Fibroblast of lung (primary cell): ENCODE results near the gene CFAP53. TPM values are rescaled to one million over a fixed set of nuclear protein-coding genes. Genes with fewer than 3 reads are reported as not detected.
A peak's percentile ranks its signal among the peaks of the same experiment; 100 is the strongest.

ENCODE experiments used
- DNase-seq, 2 donors: peaks; one replicate each; pipeline versions ENCODE4 v3.0.0 to v3.0.0-alpha.2; 2010; ENCODE audit warnings: low read depth in 2 of 2
- H2AFZ ChIP-seq: 2 replicates; pipeline ENCODE4 v1.5.1; 2012; ENCODE audit warnings: low read length, control low read depth, inconsistent platforms
- H3K27ac ChIP-seq: 2 replicates; pipeline ENCODE4 v1.5.1; 2011; ENCODE audit warnings: low read length, control low read depth; ENCODE audit not compliant: insufficient read depth
- H3K27me3 ChIP-seq: 2 replicates; pipeline ENCODE4 v1.5.1; 2011; ENCODE audit warnings: mild to moderate bottlenecking, low read length; ENCODE audit not compliant: control insufficient read depth, insufficient read depth
- H3K36me3 ChIP-seq: 2 replicates; pipeline ENCODE4 v1.5.1; 2011; ENCODE audit warnings: low read length; ENCODE audit not compliant: control insufficient read depth, insufficient read depth
- H3K4me1 ChIP-seq: 2 replicates; pipeline ENCODE4 v1.5.1; 2011; ENCODE audit warnings: low read length; ENCODE audit not compliant: control insufficient read depth, insufficient read depth; ENCODE audit errors: extremely low read depth
- H3K4me2 ChIP-seq: 2 replicates; pipeline ENCODE4 v1.5.1; 2011; ENCODE audit warnings: low read length, control low read depth; ENCODE audit not compliant: insufficient read depth; ENCODE audit errors: extremely low read depth
- H3K4me3 ChIP-seq, 4 experiments: fragments of 200-600 bp in 1 of 4; sonication (generic) in 1 of 4; replicated peaks in 1 of 4; 2 replicates each; pipeline ENCODE4 v1.5.1; 2011 to 2016; ENCODE audit warnings: low read length in 4 of 4, low read depth in 3 of 4, mild to moderate bottlenecking in 3 of 4, control low read depth in 2 of 4, inconsistent platforms in 1 of 4, mixed read lengths in 1 of 4; ENCODE audit not compliant: insufficient read depth in 1 of 4; ENCODE audit errors: control extremely low read depth in 1 of 4
- H3K79me2 ChIP-seq: 2 replicates; pipeline ENCODE4 v1.5.1; 2012; ENCODE audit warnings: mild to moderate bottlenecking, low read length, inconsistent platforms; ENCODE audit not compliant: control insufficient read depth, insufficient read depth
- H3K9ac ChIP-seq: 2 replicates; pipeline ENCODE4 v1.5.1; 2011; ENCODE audit warnings: mild to moderate bottlenecking, low read length, control low read depth; ENCODE audit not compliant: insufficient read depth
- H3K9me3 ChIP-seq: 2 replicates; pipeline ENCODE4 v1.5.1; 2012; ENCODE audit warnings: low read depth, low read length; ENCODE audit not compliant: control insufficient read depth, insufficient read depth
- H4K20me1 ChIP-seq: 2 replicates; pipeline ENCODE4 v1.5.1; 2011; ENCODE audit warnings: low read length; ENCODE audit not compliant: control insufficient read depth, insufficient read depth; ENCODE audit errors: extremely low read depth
- EZH2 ChIP-seq: IDR thresholded peaks from 2 replicates; pipeline ENCODE4 v1.5.1; 2012; ENCODE audit warnings: low read length, control low read depth, mild to moderate bottlenecking; ENCODE audit errors: missing control alignments
- polyA plus RNA-seq, 2 donors: library from polyadenylated mRNA; depleted of rRNA in 1 of 2; stranded (reverse) in 1 of 2; unstranded in 1 of 2; fragments of >200 nt; gene quantifications; 2 replicates each; pipeline ENCODE4 v1.2.1, GENCODE V29; 2011 to 2012; ENCODE audit warnings: missing spikeins in 1 of 2
- total RNA-seq: library from RNA; depleted of rRNA; stranded (reverse); fragments of >200 nt; gene quantifications from 2 replicates; pipeline ENCODE4 v1.2.1, GENCODE V29; 2014
- TF ChIP-seq, protein P1 (sequence below), 2 donors: IDR thresholded peaks in 1 of 2; conservative IDR thresholded peaks in 1 of 2; 1 replicate in 1 of 2; 2 replicates in 1 of 2; pipeline ENCODE4 v1.5.1; 2011 to 2012; ENCODE audit warnings: low read length in 2 of 2, control low read depth in 1 of 2, inconsistent platforms in 1 of 2, low read depth in 1 of 2, mild to moderate bottlenecking in 1 of 2

Gene CFAP53
- total and polyA plus RNA-seq, 2 donors (not counting 1 experiment from before 2014, with no cell fraction given): 0.11 to 0.99 TPM

DNA sequence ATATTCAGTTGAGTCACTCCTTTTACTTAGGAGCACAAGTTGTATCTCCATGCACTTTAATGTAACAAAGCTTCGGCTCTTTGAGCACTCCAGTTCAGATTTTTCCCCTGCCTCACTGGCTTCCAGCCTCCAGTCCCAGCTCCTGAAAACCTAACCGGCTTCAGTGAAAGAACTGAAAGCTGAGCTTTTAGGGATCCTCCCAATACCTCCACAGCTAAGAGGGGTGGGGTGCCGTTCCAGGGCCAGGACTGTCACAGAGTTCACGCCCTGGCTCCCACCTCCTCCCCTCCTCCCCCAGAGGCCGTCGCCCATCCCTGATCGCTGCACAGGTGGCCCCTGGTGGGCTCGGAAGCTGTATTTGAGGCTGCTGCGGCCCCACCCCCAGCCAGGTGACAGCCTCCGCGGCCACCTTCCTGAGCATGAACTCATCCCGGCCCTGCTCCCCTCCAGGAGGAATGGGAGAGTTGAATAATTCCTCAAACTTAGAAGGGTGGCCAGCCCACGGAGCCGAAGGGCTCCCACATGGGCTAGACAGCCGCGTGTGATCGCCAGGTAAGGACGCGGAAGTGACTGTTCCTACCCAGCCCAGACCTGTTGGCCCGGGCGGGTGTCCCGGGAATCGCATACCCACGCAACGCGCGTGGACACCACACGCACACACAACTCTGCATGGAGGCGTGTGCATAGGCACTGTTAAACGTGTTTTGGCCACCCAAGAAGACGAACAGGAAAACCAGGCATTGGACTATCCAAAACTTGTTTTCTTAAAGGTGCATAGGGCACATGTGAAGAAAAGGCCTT, 73.1 kb downstream of the CFAP53 start:
- peaks cover 14% of the 10 kb centered on the region for H3K27me3 ChIP-seq

DNA sequence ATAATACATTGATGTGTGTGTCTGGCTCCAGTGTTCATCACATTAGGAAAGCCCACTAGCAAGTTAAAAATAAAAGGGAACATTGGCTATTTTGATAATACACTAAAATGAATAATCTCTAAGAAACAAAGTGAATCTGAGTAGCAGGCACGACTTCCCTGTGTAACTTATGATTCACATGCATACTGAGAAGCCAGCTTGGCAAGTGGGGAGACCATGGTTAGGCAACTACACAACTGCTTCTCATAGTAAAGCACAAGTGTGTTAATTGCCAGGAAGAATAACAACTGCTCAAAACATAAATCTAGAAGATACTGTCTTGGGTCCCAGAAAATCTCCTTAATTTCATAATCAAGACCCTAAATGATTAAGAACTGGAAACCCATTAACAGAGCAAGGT, 75.4 kb downstream of the CFAP53 start:
- H3K9ac ChIP-seq: no peak overlapping the region
- TF ChIP-seq, protein P1, sequence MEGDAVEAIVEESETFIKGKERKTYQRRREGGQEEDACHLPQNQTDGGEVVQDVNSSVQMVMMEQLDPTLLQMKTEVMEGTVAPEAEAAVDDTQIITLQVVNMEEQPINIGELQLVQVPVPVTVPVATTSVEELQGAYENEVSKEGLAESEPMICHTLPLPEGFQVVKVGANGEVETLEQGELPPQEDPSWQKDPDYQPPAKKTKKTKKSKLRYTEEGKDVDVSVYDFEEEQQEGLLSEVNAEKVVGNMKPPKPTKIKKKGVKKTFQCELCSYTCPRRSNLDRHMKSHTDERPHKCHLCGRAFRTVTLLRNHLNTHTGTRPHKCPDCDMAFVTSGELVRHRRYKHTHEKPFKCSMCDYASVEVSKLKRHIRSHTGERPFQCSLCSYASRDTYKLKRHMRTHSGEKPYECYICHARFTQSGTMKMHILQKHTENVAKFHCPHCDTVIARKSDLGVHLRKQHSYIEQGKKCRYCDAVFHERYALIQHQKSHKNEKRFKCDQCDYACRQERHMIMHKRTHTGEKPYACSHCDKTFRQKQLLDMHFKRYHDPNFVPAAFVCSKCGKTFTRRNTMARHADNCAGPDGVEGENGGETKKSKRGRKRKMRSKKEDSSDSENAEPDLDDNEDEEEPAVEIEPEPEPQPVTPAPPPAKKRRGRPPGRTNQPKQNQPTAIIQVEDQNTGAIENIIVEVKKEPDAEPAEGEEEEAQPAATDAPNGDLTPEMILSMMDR (conservative IDR thresholded peaks at IDR 0.05 in 1 of 2, IDR thresholded peaks at IDR 0.05 in 1 of 2; ENCODE audit: low read depth in 1 of 2, low read length in 2 of 2): no peak
- no peak for TF ChIP-seq EZH2
- DNase-seq: peak in 1 of 2 donors; percentile 6

More for the DNA sequence above, 73.1 kb downstream of the CFAP53 start:
- no peaks in the 10 kb centered on the region for H3K9me3 ChIP-seq
- TF ChIP-seq, protein P1 (conservative IDR thresholded peaks at IDR 0.05 in 1 of 2, IDR thresholded peaks at IDR 0.05 in 1 of 2; ENCODE audit: low read depth in 1 of 2, low read length in 2 of 2): no peak
- TF ChIP-seq EZH2: no peak
- H3K27ac ChIP-seq: no peak overlapping the region
- DNase-seq: no peak
- H3K4me2 ChIP-seq: no peak overlapping the region
- H3K4me3 ChIP-seq: no peak overlapping the region
- H3K36me3 ChIP-seq: no peaks in the 10 kb centered on the region
- H3K79me2 ChIP-seq: no peaks in the 10 kb centered on the region
- H3K4me1 ChIP-seq: no peaks in the 10 kb centered on the region
- no peak overlapping the region for H3K9ac ChIP-seq
- no peaks in the 10 kb centered on the region for H4K20me1 ChIP-seq
- no peak overlapping the region for H2AFZ ChIP-seq

DNA sequence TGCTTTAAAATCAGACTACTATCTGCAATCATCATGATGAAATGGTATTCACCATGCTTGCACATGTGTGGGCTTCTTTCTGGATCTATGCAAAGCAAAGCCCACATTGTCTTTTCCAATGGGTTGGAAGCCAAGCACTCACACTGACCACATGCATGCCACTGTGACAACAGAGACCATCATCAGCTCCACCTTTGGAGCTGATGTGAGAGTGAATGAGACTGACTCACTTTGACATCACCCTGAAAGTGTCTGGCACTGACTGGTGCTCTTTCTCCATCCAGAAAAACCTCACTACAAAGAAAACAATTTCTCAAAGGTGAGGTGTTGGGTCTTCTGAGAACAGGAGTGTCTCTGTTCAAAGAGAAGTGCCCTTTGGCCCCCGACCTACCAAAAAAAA, 76.1 kb downstream of the CFAP53 start:
- Histone ChIP-seq H3K4me3 (no peak overlapping the region), H3K79me2 (no peaks in the 10 kb centered on the region), H3K9ac (no peak overlapping the region), H3K27me3 (peaks cover 10% of the 10 kb centered on the region), H2AFZ (no peak overlapping the region), H3K9me3 (no peaks in the 10 kb centered on the region), H3K4me1 (no peaks in the 10 kb centered on the region), H3K36me3 (no peaks in the 10 kb centered on the region), H3K27ac (no peak overlapping the region), H3K4me2 (no peak overlapping the region), H4K20me1 (no peaks in the 10 kb centered on the region)
- no peak for TF ChIP-seq EZH2
- TF ChIP-seq, protein P1 (conservative IDR thresholded peaks at IDR 0.05 in 1 of 2, IDR thresholded peaks at IDR 0.05 in 1 of 2; ENCODE audit: low read depth in 1 of 2, low read length in 2 of 2): no peak
- peak in 1 of 2 donors; percentile 60 for DNase-seq

More for the DNA sequence above, 75.4 kb downstream of the CFAP53 start:
- no peak overlapping the region for H3K4me2 ChIP-seq
- no peak overlapping the region for H3K4me3 ChIP-seq
- H3K27me3 ChIP-seq: peaks cover 10% of the 10 kb centered on the region
- H3K9me3 ChIP-seq: no peaks in the 10 kb centered on the region
- H4K20me1 ChIP-seq: no peaks in the 10 kb centered on the region
- H3K27ac ChIP-seq: no peak overlapping the region
- no peaks in the 10 kb centered on the region for H3K36me3 ChIP-seq
- no peaks in the 10 kb centered on the region for H3K4me1 ChIP-seq
- no peak overlapping the region for H2AFZ ChIP-seq
- no peaks in the 10 kb centered on the region for H3K79me2 ChIP-seq
